Sigmoid colon (tissue), 7 donors: ENCODE results near the gene IL1A. TPM values are rescaled to one million over a fixed set of nuclear protein-coding genes. Genes with fewer than 3 reads are reported as not detected.
"Not testable (repeated sequence)": the region's sequence is repeated elsewhere in the genome, so short reads cannot be mapped to it uniquely, and the experiment has no call there.

Source experiments
- DNase-seq: peaks from one replicate; pipeline ENCODE4 v3.0.0-alpha.2; 2019
- H3K27ac ChIP-seq, 4 donors: fragments of 200-600 bp; sonication (generic); one replicate each; pipeline ENCODE4 v1.5.1; 2016 to 2019; ENCODE audit warnings: mild to moderate bottlenecking in 1 of 4
- H3K27me3 ChIP-seq, 3 donors: fragments of 200-600 bp; sonication (generic); one replicate each; pipeline ENCODE4 v1.5.1; 2019; ENCODE audit warnings: mild to moderate bottlenecking in 1 of 3
- H3K36me3 ChIP-seq, 4 donors: fragments of 200-600 bp; sonication (generic); one replicate each; pipeline ENCODE4 v1.5.1; 2016 to 2019
- H3K4me1 ChIP-seq, 4 donors: fragments of 200-600 bp; sonication (generic); one replicate each; pipeline ENCODE4 v1.5.1; 2017 to 2019
- H3K4me3 ChIP-seq, 4 donors: fragments of 200-600 bp; sonication (generic); one replicate each; pipeline ENCODE4 v1.5.1; 2017 to 2019; ENCODE audit warnings: mild to moderate bottlenecking in 2 of 4, moderate library complexity in 1 of 4
- H3K9me3 ChIP-seq, 4 donors: fragments of 200-600 bp in 3 of 4; sonication (generic) in 3 of 4; one replicate each; pipeline versions ENCODE4 v1.5.1 to v1.6.1; 2013 to 2019
- CTCF ChIP-seq, 4 experiments: fragments of 450-650 bp in 3 of 4; fragments of 200-600 bp in 1 of 4; IDR thresholded peaks; one replicate each; pipeline ENCODE4 v1.5.1; 2016 to 2019; ENCODE audit warnings: antibody characterized with exemption in 4 of 4, mild to moderate bottlenecking in 3 of 4, moderate library complexity in 2 of 4
- EP300 ChIP-seq, 4 donors: sonication (generic); formaldehyde crosslinking; IDR thresholded peaks; one replicate each; pipeline ENCODE4 v1.6.1; 2017; ENCODE audit warnings: antibody characterized with exemption in 4 of 4
- POLR2A ChIP-seq, 2 donors: fragments of 450-650 bp; IDR thresholded peaks; one replicate each; pipeline ENCODE4 v1.6.1; 2016; ENCODE audit warnings: antibody characterized with exemption in 2 of 2, mild to moderate bottlenecking in 2 of 2, moderate library complexity in 2 of 2
- POLR2AphosphoS5 ChIP-seq, 4 donors: sonication (generic); formaldehyde crosslinking; IDR thresholded peaks; one replicate each; pipeline ENCODE4 v1.6.1; 2017; ENCODE audit warnings: antibody characterized with exemption in 4 of 4
- WGBS, 2 donors: extraction: QIAGEN DNeasy Blood & Tissue Kit; methylation state at CpG; one replicate each; pipeline ENCODE4 v1.1.7; 2013; 5-methylcytosine and 5-hydroxymethylcytosine counted together
- intact Hi-C: fragments of 100-400 bp; cut with DNase I; formaldehyde crosslinking; loops from one replicate; pipeline ENCODE4 v1.15.1; 2023
- polyA plus RNA-seq, 3 donors: library from polyadenylated mRNA; stranded (reverse); fragments of 200-250 nt; gene quantifications; one replicate each; pipeline ENCODE4 v1.2.3, GENCODE V29; 2013
- total RNA-seq, 4 donors: library from RNA; depleted of rRNA; stranded (reverse); fragments of >200 nt; gene quantifications; one replicate each; pipeline ENCODE4 v1.1.0, GENCODE V29; 2016
- donor health status: healthy with polysubstance abuse.
- donor health status: Bipolar disorder and iron deficiency.
- donor health status: healthy.

Gene IL1A
- total RNA-seq (not detected), polyA plus RNA-seq (under 1 TPM in 2 of 3 donors, not detected in 1; 0.46 to 0.73 TPM)

GRCh38 chr2:112784199-112785189 is at the start of gene IL1A:
Gene IL1A (minus strand): TSS chr2:112784493. CDS start chr2:112783770, 723 bp downstream.
- Histone ChIP-seq H3K4me1 (no peaks in the 10 kb centered on the region), H3K4me3 (no peak within 1 kb of the TSS), H3K27ac (no peak within 1 kb of the TSS), H3K9me3 (no peaks in the 10 kb centered on the region), H3K36me3 (no peaks in the 10 kb centered on the region), H3K27me3 (no peaks in the 10 kb centered on the region)
- DNase-seq = no peak
- intact Hi-C loops = no loop called here
- no peak for TF ChIP-seq EP300 (IDR thresholded peaks at IDR 0.05)
- no peak for TF ChIP-seq POLR2AphosphoS5 (IDR thresholded peaks at IDR 0.05)
- TF ChIP-seq POLR2A (IDR thresholded peaks at IDR 0.05) = no peak
- no peak for TF ChIP-seq CTCF (IDR thresholded peaks at IDR 0.05)
- WGBS, 2 donors = 27 to 49% methylated on average over 13 of the region's 13 CpGs

- intact Hi-C loops = no loop called here
- H3K9me3 ChIP-seq = no peaks in the 10 kb centered on the region
Measured at GRCh38 chr2:112833976-112834375, 49.7 kb upstream of the IL1A start.

DNA sequence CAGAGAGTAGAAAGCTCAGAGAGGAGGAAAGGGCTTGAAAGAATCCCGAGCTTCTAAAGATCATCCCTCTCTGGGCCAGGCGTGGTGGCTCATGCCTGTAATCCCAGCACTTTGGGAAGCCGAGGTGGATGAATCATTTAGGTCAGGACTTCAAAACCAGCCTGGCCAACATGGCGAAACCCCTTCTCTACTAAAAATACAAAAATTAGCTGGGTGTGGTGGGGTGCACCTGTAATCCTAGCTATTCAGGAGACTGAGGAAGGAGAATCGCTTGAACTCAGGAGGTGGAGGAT is 49.3 kb upstream of the IL1A start:
- 92% methylated on average over 5 of the region's 5 CpGs for WGBS, 2 donors
- H3K4me3 ChIP-seq, H3K36me3 ChIP-seq, H3K27me3 ChIP-seq, intact Hi-C loops, DNase-seq, H3K27ac ChIP-seq, H3K4me1 ChIP-seq, H3K9me3 ChIP-seq: not testable (repeated sequence)

More at GRCh38 chr2:112833976-112834375, 49.7 kb upstream of the IL1A start:
- Histone ChIP-seq H3K4me3 (no peak overlapping the region), H3K27ac (no peak overlapping the region), H3K36me3 (no peaks in the 10 kb centered on the region), H3K27me3 (no peaks in the 10 kb centered on the region), H3K4me1 (no peaks in the 10 kb centered on the region)
- no peak for DNase-seq
- TF ChIP-seq CTCF (IDR thresholded peaks at IDR 0.05) (no peak), POLR2A (IDR thresholded peaks at IDR 0.05) (no peak), POLR2AphosphoS5 (IDR thresholded peaks at IDR 0.05) (no peak), EP300 (IDR thresholded peaks at IDR 0.05) (no peak)

GRCh38 chr2:112832841-112833638 is 48.7 kb upstream of the IL1A start:
- Histone ChIP-seq H3K27me3 (no peaks in the 10 kb centered on the region), H3K4me1 (no peaks in the 10 kb centered on the region), H3K27ac (no peak overlapping the region), H3K4me3 (no peak overlapping the region), H3K36me3 (no peaks in the 10 kb centered on the region), H3K9me3 (no peaks in the 10 kb centered on the region)
- intact Hi-C loops = no loop called here
- DNase-seq = no peak
- WGBS, 2 donors = 92 to 97% methylated on average over 14 of the region's 14 CpGs
- no peak for TF ChIP-seq POLR2A (IDR thresholded peaks at IDR 0.05)

- no peak for DNase-seq
- H3K9me3 ChIP-seq = no peaks in the 10 kb centered on the region
- H3K27ac ChIP-seq = no peak overlapping the region
- H3K4me1 ChIP-seq = no peaks in the 10 kb centered on the region
- intact Hi-C loops = no loop called here
- TF ChIP-seq EP300 (IDR thresholded peaks at IDR 0.05) = no peak
- no peak for TF ChIP-seq POLR2AphosphoS5 (IDR thresholded peaks at IDR 0.05)
- TF ChIP-seq POLR2A (IDR thresholded peaks at IDR 0.05) = no peak
- no peak for TF ChIP-seq CTCF (IDR thresholded peaks at IDR 0.05)
- 71 to 85% methylated on average over 15 of the region's 15 CpGs for WGBS, 2 donors
- no peaks in the 10 kb centered on the region for H3K27me3 ChIP-seq
- no peak overlapping the region for H3K4me3 ChIP-seq
- H3K36me3 ChIP-seq = no peaks in the 10 kb centered on the region
Measured at GRCh38 chr2:112831946-112832840, 47.9 kb upstream of the IL1A start.
